Activated CD4-positive, alpha-beta T cell treated with anti-CD3 and anti-CD28 coated beads, Interleukin-2, amount 50 U/mL, for 16 hours (primary cell): ENCODE data around the gene VEZT.
"Not testable (repeated sequence)": the region's sequence is repeated elsewhere in the genome, so short reads cannot be mapped to it uniquely, and the experiment has no call there.

Source experiments
- DNase-seq: peaks from one replicate; pipeline ENCODE4 v3.0.0-alpha.2; 2020

Gene VEZT

GRCh38 chr12:95224202-95225170 is 6.9 kb downstream of the VEZT start:
- DNase-seq = no peak

- no peak for DNase-seq
Measured at GRCh38 chr12:95225645-95226212, 8.1 kb downstream of the VEZT start.

GRCh38 chr12:95227818-95228356 is 10.3 kb downstream of the VEZT start:
- no peak for DNase-seq

- DNase-seq = no peak
Measured at GRCh38 chr12:95228617-95229016, 11.0 kb downstream of the VEZT start.

- no peak for DNase-seq
Measured at GRCh38 chr12:95229636-95230035, 12.0 kb downstream of the VEZT start.

GRCh38 chr12:95230313-95230712 is 12.7 kb downstream of the VEZT start:
- DNase-seq = no peak

- DNase-seq = no peak
Measured at GRCh38 chr12:95231190-95231589, 13.6 kb downstream of the VEZT start.

- not testable (repeated sequence) for DNase-seq
Measured at GRCh38 chr12:95234187-95234586, 16.6 kb downstream of the VEZT start.

GRCh38 chr12:95235621-95236020 is 18.0 kb downstream of the VEZT start:
- DNase-seq = not testable (repeated sequence)

GRCh38 chr12:95237315-95237714 is 19.7 kb downstream of the VEZT start:
- no peak for DNase-seq

- DNase-seq = no peak
Measured at GRCh38 chr12:95238150-95238549, 20.5 kb downstream of the VEZT start.

GRCh38 chr12:95239216-95239615 is 21.6 kb downstream of the VEZT start:
- DNase-seq = no peak

- DNase-seq = not testable (repeated sequence)
Measured at GRCh38 chr12:95239835-95240234, 22.2 kb downstream of the VEZT start.

GRCh38 chr12:95240556-95240955 is 22.9 kb downstream of the VEZT start:
- DNase-seq = peak; percentile 41

- not testable (repeated sequence) for DNase-seq
Measured at GRCh38 chr12:95241138-95241537, 23.5 kb downstream of the VEZT start.

- DNase-seq = no peak
Measured at GRCh38 chr12:95241761-95242506, 24.3 kb downstream of the VEZT start.

GRCh38 chr12:95243497-95244183 is 26.0 kb downstream of the VEZT start:
- no peak for DNase-seq

- DNase-seq = no peak
Measured at GRCh38 chr12:95244350-95244749, 26.7 kb downstream of the VEZT start.

- DNase-seq = no peak
Measured at GRCh38 chr12:95248095-95248494, 30.5 kb downstream of the VEZT start.

GRCh38 chr12:95248604-95249360 is 31.2 kb downstream of the VEZT start:
- no peak for DNase-seq

- DNase-seq = no peak
Measured at GRCh38 chr12:95253386-95253785, 35.8 kb downstream of the VEZT start.

- no peak for DNase-seq
Measured at GRCh38 chr12:95257541-95257940, 39.9 kb downstream of the VEZT start.
